NCI-H345 treated with DMSO at 0.1 percent for 48 hours (cell line): Measurements from ENCODE around the gene MIER2.
"Not testable (repeated sequence)": the region's sequence is repeated elsewhere in the genome, so short reads cannot be mapped to it uniquely, and the experiment has no call there.

ENCODE experiments used
- DNase-seq: peaks from one replicate; lab custom pipeline; 2025; ENCODE audit not compliant: unreplicated experiment; lab: John Stamatoyannopoulos, UW

Gene MIER2

GRCh38 chr19:289651-290371 lies 54.8 kb downstream of the MIER2 start:
- DNase-seq: no peak

GRCh38 chr19:288911-289310 lies 55.7 kb downstream of the MIER2 start:
- no peak for DNase-seq

GRCh38 chr19:287381-287871 lies 57.2 kb downstream of the MIER2 start:
- DNase-seq: no peak

- DNase-seq: no peak
Measured at GRCh38 chr19:283395-283794, 61.2 kb downstream of the MIER2 start.

GRCh38 chr19:282501-282900 lies 62.1 kb downstream of the MIER2 start:
- DNase-seq: no peak

- no peak for DNase-seq
Measured at GRCh38 chr19:281992-282391, 62.6 kb downstream of the MIER2 start.

- no peak for DNase-seq
Measured at GRCh38 chr19:281156-281853, 63.3 kb downstream of the MIER2 start.

GRCh38 chr19:280541-281009 lies 64.0 kb downstream of the MIER2 start:
- DNase-seq: peak; percentile 81

- no peak for DNase-seq
Measured at GRCh38 chr19:279656-280055, 64.9 kb downstream of the MIER2 start.

- DNase-seq: no peak
Measured at GRCh38 chr19:279231-279630, 65.4 kb downstream of the MIER2 start.

- no peak for DNase-seq
Measured at GRCh38 chr19:277581-278165, 66.9 kb downstream of the MIER2 start.

- no peak for DNase-seq
Measured at GRCh38 chr19:277131-277530, 67.5 kb downstream of the MIER2 start.

GRCh38 chr19:275958-276646 lies 68.5 kb downstream of the MIER2 start:
- DNase-seq: no peak

GRCh38 chr19:275000-275399 lies 69.6 kb downstream of the MIER2 start:
- no peak for DNase-seq

- no peak for DNase-seq
Measured at GRCh38 chr19:273393-273792, 71.2 kb downstream of the MIER2 start.

GRCh38 chr19:271856-272255 lies 72.7 kb downstream of the MIER2 start:
- no peak for DNase-seq

GRCh38 chr19:270766-271318 lies 73.8 kb downstream of the MIER2 start:
- not testable (repeated sequence) for DNase-seq

GRCh38 chr19:269241-269640 lies 75.4 kb downstream of the MIER2 start:
- DNase-seq: no peak

- no peak for DNase-seq
Measured at GRCh38 chr19:262125-262524, 82.5 kb downstream of the MIER2 start.

- not testable (repeated sequence) for DNase-seq
Measured at GRCh38 chr19:256804-257203, 87.8 kb downstream of the MIER2 start.
